Measurements from ENCODE around the gene ZNF716. TPM values are rescaled to one million over a fixed set of nuclear protein-coding genes. Genes with fewer than 3 reads are reported as not detected.

The ZNF716 gene
- total RNA-seq, 1 donor from 2014 or later, result not detected

DNA sequence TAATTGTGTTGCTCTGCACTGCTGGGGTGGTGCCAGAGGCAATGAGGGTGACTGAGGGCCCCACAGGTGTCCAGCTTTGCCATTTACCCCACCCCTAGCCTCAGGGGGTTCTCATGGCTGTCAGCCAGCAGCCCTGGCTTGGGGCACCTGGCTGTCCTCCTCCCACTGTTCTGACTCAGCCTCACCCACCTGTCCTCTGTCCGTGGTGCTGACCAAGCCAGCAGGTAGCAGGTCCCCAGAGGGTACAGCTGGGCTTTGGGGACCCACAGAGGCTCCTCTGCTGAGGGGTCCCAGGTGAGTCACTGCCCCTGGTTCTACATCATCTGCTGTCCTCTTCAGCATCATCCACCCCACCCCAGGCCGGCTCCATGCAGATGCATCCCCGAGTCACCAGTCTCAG, 32.2 kb upstream of the ZNF716 start:
- DNase-seq (ENCODE audit: low read depth, low spot score), result no peak
- Mint-ChIP-seq H3K4me1 (no peaks in the 10 kb centered on the region), H3K9me3 (peaks cover 3% of the 10 kb centered on the region), H3K4me3 (no peak overlapping the region), H3K27ac (ENCODE audit: unreplicated experiment) (no peak overlapping the region), H3K36me3 (ENCODE audit: low read depth) (peaks cover 2% of the 10 kb centered on the region), H3K27me3 (ENCODE audit: low read depth) (no peaks in the 10 kb centered on the region)
- TF ChIP-seq CTCF (conservative IDR thresholded peaks at IDR 0.05), result no peak

GRCh38 chr7:57423768-57424167, 26.2 kb upstream of the ZNF716 start:
- Mint-ChIP-seq H3K4me3 (no peak overlapping the region), H3K27me3 (ENCODE audit: low read depth) (no peaks in the 10 kb centered on the region), H3K4me1 (no peaks in the 10 kb centered on the region), H3K36me3 (ENCODE audit: low read depth) (no peaks in the 10 kb centered on the region), H3K9me3 (peaks cover 4% of the 10 kb centered on the region), H3K27ac (ENCODE audit: unreplicated experiment) (no peak overlapping the region)
- DNase-seq (ENCODE audit: low read depth, low spot score), result no peak
- TF ChIP-seq CTCF (conservative IDR thresholded peaks at IDR 0.05), result no peak

GRCh38 chr7:57424515-57425238, 25.3 kb upstream of the ZNF716 start:
- H3K27me3 Mint-ChIP-seq (ENCODE audit: low read depth), result no peaks in the 10 kb centered on the region
- H3K9me3 Mint-ChIP-seq, result peaks cover 8% of the 10 kb centered on the region
- no peak overlapping the region for H3K27ac Mint-ChIP-seq (ENCODE audit: unreplicated experiment)
- H3K4me3 Mint-ChIP-seq, result no peak overlapping the region
- no peak for TF ChIP-seq CTCF (conservative IDR thresholded peaks at IDR 0.05)
- DNase-seq (ENCODE audit: low read depth, low spot score), result no peak
- H3K36me3 Mint-ChIP-seq (ENCODE audit: low read depth), result peaks cover 3% of the 10 kb centered on the region
- H3K4me1 Mint-ChIP-seq, result no peaks in the 10 kb centered on the region

DNA sequence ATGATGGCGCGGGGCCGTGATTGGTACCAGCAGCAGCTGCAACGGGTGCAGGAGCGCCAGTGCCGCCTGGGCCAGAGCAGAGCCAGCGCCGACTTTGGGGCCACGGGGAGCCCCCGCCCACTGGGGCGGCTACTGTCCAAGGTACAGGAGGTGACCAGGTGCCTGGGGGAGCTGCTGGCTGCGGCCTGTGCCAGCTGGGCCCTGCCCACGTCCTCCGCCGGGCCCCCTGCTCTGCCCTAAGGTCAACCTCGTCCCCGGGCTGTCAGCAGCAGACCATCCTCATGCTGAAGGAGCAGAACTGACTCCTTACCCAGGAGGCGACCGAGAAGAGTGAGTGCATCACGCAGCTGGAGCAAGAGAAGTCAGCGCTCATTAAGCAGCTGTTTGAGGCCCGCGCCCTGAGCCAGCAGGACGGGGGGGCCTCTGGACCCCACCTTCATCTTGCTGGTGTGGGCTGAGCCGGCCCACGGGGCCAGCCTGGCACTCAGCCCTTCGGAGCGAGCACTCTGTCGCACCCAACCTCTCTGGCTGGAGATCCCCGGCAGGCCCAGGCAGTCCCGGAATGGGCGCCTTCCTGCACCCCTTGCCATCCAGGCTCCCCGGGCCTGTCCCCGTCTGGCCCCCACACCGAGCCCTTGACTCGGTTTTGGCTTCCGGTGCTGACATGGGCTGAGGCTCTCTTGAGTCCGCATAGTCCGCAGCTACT, 24.6 kb upstream of the ZNF716 start:
- H3K27ac Mint-ChIP-seq (ENCODE audit: unreplicated experiment), result no peak overlapping the region
- no peaks in the 10 kb centered on the region for H3K4me1 Mint-ChIP-seq
- no peak for TF ChIP-seq CTCF (conservative IDR thresholded peaks at IDR 0.05)
- H3K9me3 Mint-ChIP-seq, result peaks cover 10% of the 10 kb centered on the region
- DNase-seq (ENCODE audit: low read depth, low spot score), result no peak
- peaks cover 4% of the 10 kb centered on the region for H3K36me3 Mint-ChIP-seq (ENCODE audit: low read depth)
- H3K27me3 Mint-ChIP-seq (ENCODE audit: low read depth), result no peaks in the 10 kb centered on the region
- no peak overlapping the region for H3K4me3 Mint-ChIP-seq

- H3K36me3 Mint-ChIP-seq (ENCODE audit: low read depth), result peaks cover 4% of the 10 kb centered on the region
- H3K4me3 Mint-ChIP-seq, result no peak overlapping the region
- no peak for DNase-seq (ENCODE audit: low read depth, low spot score)
- no peak for TF ChIP-seq CTCF (conservative IDR thresholded peaks at IDR 0.05)
- H3K4me1 Mint-ChIP-seq, result no peaks in the 10 kb centered on the region
- H3K9me3 Mint-ChIP-seq, result peaks cover 10% of the 10 kb centered on the region
- H3K27ac Mint-ChIP-seq (ENCODE audit: unreplicated experiment), result no peak overlapping the region
- H3K27me3 Mint-ChIP-seq (ENCODE audit: low read depth), result no peaks in the 10 kb centered on the region
Observed at GRCh38 chr7:57425969-57426628, 23.9 kb upstream of the ZNF716 start.

Data from neural crest cell (in vitro differentiated cells).